Hematopoietic multipotent progenitor cell treated with erythropoietin and hydrocortisone succinate and interleukin-3 and kit ligand, for 15 days (in vitro differentiated cells): Measurements from ENCODE around the gene ENAH.
"Not testable (repeated sequence)": the region's sequence is repeated elsewhere in the genome, so short reads cannot be mapped to it uniquely, and the experiment has no call there.

Experiments used
- DNase-seq: peaks from one replicate; pipeline ENCODE4 v3.0.0-alpha.2; 2015; ENCODE audit warnings: low spot score

The ENAH gene

DNA sequence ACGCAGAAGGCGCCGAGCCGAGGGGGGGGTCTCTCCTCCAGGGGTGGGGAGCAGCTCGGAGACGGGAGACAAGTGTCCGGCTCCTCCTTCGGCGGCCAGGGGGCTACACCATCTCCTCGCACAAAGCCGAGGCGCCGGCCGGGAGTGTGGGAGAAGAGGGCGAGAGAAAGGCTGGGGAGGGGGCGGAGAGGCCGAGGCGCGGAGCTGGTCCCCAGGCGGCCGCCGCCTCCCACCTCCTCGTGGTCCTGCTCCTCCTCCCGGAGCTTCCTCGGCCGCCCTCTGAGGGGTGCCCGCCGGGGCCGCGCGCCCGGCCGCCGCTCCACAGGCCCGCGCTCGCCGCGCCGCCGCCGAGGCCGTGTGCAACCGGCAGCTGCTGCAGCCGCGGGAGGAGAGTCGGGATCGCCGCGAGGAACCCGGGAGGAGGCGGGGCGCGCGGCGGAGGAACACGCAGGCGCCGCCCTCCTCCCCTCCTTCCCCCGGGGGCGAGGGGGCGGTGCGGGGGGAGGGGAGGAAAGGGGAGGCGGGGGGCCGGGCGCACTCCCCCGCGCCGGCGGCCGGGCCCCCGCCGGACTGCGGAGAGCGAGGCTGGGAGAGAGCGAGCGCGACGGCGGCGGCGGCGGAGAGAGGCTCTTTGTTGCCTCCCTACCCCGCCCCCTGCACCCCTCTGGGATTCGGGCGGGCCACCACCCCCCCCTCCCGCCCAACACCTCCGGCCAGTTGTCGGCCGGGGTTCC lies at the start of gene ENAH:
ENAH (minus strand) TSS at position 395 of the 734 bp plus-strand sequence. CDS start 433 bp downstream, outside the sequence.
- no peak for DNase-seq

DNA sequence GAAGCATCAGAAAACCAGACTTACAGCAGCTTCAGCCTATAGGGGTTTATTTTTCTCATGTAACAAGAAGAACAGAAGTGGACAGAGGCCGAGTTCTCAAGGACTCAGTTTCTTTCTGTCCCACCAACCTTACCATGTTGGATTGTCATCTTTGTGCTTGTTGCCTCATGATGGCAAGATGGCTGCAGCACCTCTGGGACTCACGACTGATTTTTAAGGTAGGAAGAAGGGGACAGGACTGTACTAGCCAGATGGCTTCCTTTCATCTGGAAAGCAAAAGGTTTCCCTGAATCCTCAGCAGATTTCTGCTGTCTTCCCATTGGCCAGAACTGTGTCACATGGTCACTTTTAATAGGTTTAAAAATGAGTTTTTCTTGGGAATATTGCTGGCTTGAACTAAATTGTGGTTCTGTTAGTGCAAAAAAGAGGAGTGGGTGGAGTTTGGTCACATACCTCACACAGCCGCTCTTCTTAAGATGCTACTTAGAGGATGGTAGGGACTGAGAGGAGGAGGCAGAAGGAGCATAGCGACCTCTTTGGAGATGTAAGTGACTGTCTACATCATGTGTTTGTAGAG lies 48.1 kb upstream of the ENAH start:
- DNase-seq = no peak

DNA sequence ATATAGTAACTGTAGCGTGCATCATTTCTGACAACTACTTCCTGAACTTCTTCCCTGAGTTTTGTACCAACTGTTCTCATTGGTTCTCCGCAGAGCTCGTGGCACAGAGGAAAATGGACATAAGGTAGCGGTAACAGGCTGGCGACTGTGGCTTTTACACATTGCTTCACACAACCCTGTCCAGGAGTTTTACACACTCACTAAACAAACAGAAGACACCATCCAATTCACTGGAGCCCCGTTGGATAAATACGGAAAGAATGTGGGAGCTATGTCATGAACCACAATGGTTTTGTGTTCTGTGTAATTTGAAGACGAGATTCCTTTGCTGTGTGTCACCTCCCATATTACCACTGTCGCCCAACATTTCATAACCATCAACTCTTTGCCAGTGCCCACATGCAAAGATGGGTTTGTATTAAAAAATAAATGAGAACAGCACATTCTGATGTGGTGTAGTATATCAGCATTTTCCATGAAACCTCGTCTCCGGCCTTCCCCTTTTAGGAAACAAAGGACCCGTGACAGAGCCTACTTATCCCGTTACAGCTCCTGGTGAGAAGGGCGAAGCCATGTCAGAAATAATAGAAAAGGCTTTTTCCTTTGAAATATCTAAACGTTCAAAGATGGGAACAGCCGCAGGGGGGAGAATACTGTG lies 47.4 kb upstream of the ENAH start:
- DNase-seq = no peak

DNA sequence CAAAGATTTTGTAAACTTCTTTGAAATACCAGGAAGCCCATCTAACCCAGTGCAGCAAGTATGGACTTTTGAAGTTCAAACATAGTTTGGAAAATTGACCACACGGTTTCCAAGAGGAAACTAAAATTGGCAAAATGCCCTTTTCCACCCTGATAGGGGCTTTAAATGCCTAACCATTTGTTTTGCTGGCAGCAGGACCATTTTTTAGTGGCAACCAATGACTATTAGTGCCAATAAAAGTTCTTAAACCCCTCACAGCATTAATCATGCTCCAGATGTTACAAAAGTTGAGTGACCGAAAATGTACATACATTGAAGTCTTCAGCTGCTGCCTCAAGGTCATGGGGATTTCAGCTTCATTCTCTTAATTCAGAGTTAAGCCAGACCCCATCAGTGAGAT lies 46.4 kb upstream of the ENAH start:
- no peak for DNase-seq

DNA sequence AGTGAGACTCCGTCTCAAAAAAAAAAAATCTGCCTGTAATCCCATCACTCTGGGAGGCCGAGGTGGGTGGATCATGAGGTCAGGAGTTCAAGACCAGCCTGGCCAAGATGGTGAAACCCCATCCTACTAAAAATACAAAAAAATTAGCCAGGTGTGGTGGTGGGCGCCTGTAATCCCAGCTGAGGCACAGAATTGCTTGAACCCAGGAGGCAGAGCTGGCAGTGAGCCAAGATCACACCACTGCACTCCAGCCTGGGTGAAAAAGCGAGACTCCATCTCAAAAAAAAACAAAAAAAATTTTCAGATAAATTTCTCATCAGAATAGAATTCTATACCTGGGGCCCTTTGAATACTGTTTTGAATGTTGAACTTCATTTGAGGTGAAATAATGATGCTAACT lies 45.3 kb upstream of the ENAH start:
- not testable (repeated sequence) for DNase-seq

DNA sequence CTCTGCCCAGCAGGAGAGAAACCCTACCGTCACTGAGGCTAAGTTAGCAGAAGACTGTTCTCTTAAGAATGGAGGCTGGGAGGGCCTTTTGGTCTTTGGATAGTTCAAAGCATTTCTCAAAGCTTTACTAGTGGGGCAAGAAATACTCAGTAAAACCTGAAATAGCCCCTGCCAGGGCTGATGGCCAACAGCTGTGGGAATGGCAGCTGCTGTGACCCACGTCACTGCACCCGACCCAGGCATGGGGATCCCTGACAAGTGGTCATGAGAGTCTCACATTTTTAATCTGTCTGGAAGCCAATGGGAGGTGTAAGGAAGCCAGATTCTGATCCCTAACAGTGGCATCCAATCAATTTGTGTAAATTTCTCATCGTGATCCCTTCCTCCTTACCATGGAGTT lies 44.5 kb upstream of the ENAH start:
- DNase-seq = no peak

DNA sequence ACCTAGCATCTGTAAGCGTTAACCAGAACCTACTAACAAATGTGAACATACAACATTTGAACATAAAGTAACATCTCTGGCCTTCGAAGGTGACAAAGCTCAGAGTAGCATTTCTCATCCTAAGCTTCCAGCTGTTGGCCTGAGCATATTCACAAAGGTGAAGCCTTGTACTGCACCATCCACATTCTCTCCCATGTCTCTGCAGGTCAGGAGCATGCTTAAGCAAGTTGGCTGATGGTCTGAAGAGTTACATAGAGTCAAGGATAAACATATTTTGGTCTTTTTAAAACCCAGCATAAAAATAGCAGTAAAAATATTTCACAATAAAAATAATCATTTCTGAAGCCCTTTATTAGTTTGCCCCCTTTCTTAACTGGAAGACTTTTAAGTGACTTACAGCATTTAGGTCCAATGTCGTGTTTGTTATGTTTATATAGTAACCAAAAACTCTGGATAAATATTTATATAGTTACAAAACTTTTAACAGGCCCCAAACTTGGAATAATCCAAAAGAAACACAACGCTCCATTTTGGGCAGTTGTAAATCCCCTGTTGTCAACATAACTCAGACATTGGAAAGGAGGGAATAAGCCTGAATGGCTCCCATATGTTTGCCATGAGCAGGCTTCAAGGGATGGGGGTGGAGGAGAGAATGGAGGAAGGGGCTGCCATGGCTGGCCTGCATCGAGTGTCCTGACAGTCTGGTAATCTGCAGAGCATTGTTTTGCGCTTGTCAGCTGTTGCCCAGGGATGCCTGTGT lies 42.8 kb upstream of the ENAH start:
- no peak for DNase-seq

DNA sequence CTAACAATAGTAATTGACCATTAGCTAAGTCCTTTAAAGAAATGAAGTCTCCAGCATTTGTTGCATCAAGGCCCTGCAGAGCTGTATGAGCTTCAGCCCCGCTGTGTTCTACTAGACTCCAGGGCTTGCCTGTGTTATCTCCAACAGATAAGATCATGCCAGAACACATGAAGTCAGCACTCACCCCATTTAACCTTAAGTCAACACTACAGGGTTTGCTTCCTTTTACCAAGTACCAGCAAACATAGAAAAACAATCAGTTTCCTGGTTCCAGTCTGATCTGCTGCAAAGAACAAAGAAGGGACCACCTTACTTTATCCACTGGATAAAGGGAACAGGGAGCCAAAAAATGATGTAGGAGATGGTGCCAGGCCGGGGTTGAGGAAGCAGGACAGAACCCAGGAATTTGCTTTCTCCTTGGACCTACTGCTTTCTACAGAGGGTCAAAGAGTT lies 41.3 kb upstream of the ENAH start:
- no peak for DNase-seq

DNA sequence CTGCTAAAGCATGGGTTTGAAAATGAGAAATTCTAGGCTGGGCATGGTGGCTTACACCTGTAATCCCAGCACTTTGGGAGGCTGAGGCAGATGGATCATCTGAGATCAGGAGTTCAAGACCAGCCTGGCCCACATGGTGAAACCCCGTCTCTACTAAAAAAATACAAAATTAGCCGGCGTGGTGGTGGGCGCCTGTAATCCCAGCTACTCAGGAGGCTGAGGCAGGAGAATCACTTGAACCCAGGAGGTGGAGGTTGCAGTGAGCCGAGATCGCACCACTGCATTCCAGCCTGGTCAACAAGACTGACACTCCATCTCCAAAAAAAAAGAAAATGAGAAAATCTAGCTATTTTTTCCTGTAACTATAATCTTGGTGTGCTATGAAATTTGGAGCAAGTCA lies 40.8 kb upstream of the ENAH start:
- DNase-seq = not testable (repeated sequence)

DNA sequence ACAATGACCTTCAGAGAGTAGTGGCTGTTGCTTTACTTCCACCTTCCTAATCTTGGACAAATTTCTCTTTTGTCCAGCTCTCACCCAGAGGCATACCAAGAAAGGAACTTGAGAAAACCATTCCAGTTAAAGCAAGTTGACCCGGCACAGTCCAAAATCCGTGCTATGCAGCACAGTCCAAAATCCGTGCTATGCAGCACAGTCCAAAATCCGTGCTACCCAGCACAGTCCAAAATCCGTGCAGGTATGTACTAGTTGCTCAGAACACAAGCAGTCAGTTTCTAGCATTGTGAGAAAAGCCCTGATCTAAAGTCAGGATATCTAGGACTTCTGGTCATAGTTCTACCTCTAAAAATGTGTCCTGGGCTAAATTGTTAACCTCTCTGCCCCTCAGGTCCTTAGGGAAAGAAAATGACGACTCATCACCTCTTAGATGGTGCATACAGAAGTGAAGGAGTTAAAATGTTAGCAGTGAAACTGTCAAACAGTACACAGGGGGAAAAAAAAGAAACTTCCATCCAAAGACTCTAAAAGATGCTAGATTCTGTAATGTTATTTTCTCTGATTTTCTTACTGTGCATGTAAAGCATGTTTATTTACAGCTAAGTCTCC lies 40.3 kb upstream of the ENAH start:
- DNase-seq = no peak

DNA sequence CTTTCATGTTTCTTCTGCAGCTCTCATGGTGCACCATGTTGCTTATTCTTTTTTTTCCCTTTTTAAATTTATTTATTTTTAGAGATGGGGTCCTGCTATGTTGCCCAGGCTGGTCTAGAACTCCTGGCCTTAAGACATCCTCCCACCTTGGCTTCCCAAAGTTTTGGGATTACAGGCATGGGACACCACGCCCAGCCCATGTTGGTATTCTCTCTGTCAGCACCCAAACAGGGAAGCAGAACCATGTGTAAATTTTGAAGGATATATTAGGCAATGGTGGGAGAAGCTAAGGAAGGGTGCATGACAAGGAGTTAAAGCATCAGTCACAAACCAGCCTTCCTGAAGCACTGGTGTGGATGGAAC lies 39.6 kb upstream of the ENAH start:
- DNase-seq = no peak

GRCh38 chr1:225691861-225692516 lies 39.1 kb upstream of the ENAH start:
- DNase-seq = no peak

- DNase-seq = no peak
These were observed 38.5 kb upstream of the ENAH start for GRCh38 chr1:225691377-225691776.

DNA sequence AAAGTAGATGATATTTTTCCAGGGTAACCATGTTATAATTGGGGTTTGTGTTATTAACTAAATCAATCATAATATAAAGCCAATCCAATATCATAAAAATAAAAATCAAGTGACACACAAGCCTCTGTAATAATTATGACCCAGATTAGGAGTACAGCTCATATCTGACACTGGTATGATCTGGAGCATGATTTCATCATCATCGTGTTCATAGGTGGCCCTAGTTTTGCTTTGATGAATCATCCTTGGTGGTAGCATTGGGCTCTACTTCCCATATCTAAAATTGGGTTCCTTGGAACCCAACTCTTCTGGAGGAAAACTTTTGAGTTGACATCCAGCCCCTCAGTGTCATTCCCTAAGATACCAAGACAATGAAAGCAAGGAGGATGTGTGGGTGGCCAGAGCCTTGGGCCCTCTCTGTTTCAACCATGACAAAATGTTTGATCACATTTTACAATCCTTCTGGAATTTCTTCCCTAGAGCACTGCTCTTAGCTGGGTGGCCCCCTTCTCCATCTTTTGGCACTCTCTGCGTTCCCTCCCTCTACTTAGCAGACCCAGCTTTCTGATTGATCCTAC lies 37.0 kb upstream of the ENAH start:
- no peak for DNase-seq

DNA sequence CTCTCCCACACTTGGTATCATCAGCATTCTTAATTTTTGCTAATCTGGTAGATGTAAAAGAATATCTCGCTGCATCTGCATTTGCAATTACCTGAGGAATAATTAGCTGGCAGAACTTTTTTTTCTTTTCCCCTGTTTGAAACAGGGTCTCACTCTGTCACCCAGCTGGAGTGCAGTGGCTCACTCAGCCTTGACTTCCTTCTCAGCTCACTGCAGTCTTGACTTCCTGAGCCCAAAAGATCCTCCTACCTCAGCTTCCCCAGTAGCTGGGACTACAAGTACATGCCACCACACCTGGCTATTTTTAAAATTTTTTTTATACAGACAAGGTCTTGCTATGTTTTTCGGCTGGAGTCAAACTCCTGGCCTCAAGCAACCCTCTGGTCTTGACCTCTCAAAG lies 35.4 kb upstream of the ENAH start:
- no peak for DNase-seq

DNA sequence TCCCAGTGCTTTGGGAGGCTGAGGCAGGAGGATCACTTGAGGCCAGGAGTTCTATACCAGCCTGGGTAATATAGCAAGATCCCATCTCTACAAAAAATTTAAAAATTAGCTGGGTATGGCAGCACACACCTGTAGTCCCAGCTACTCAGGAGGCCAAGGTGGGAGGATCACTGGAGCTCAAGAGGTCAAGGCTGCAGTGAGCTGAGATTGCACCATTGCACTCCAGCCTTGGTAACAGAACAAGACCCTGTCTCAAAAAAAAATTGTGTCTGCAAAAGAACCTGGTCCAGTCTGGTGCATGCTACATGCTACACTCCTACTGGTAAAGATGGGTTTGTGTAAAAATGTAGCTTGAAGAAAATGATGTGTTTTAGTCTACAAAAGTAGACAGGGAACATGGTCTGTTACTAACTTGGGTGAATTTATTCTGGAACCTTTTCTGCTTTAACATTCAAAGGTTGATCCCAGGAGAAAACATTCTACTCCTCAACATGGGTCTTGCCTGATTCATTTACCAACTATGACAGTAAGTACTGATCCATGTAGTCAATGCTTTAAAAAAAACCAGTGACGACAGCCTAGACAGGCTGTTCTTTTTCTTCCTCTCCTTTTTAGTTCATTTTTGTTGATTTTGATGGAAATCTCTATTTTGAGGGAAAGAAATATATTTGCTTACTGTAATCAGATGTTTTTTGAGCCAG lies 32.7 kb upstream of the ENAH start:
- DNase-seq = no peak

GRCh38 chr1:225684741-225685140 lies 31.8 kb upstream of the ENAH start:
- DNase-seq = no peak

DNA sequence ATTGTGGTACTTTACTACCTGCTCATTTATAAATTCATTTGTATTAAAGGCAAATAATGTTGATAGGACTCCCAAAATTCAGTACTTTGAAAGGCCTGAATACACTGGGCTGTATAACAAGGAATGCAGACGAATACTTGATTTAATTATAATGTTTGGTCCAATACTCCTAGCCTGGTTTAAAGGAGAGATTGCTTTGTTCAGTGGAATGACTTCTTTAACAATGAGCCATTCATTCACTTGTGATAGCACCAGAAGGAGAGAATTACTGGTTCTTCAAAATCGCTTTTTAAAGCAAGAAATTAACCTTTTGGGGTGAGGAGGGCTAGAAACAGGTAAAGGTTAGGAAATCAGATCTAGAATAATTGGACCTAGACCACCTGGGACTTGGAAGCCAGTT lies 28.3 kb upstream of the ENAH start:
- no peak for DNase-seq

DNA sequence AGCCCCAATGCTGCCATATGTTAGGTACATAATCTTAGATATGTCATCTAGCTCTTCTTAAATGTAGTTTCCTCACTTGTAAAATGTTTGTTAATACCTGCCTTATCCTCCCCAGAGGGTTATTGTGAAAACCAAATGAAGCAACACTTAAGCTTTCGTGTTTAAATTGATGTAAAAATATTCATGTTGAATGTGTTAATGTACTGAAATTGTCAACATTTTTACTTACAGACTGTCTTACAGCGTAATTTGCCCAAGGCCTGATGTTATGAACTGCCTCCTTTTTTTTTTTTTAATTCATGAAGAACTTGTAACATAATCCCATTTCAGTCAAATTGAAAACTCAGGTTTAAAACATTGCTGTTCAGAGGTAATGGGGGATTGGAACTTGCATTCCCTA lies 25.6 kb upstream of the ENAH start:
- no peak for DNase-seq

DNA sequence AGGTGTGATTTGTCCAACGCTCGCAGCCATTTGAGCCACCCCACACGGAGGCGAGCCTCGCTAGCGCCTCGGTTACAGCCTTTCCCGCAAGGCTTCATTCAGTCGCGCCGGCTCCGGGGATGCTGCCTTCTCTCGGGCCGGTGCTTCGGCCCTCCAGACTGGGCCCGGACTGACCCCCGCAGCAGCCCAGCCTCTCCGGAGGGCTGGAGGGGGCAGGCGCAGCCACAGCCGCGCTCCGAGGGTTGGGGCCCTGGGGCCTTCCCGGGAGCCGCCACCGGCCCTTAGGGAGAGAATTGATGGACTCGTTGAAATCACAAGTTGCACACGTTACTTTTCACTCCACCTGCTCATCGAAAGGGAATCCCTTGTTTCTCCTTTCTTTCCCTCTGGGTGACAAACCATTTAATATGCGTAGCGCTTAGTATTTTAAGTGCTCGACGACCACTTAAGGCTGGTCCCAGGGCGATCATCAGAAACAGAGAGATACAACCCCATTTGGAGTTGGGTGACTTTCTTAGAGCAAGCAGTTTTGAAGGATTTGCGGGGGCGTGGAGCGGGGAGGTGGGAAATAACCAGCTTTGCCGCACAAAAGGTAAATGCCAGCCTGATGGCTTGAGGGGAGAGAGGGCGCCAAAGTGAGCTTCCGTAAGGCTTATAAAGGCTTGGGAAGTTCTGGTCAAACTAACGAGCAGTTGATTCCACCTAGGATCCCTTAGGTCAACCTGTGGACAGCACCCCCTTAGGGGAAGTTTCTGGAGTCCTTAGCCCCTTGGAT lies 24.6 kb upstream of the ENAH start:
- DNase-seq = no peak
